HG03460 (cell line): ENCODE measurements around the gene RAB9A.
A peak's percentile ranks its signal among the peaks of the same experiment; 100 is the strongest.

ENCODE experiments used
- ATAC-seq: cut with Tn5 transposase; IDR thresholded peaks from one replicate; pipeline ENCODE4 v1.9.1; 2021; ENCODE audit not compliant: unreplicated experiment

Gene RAB9A

DNA sequence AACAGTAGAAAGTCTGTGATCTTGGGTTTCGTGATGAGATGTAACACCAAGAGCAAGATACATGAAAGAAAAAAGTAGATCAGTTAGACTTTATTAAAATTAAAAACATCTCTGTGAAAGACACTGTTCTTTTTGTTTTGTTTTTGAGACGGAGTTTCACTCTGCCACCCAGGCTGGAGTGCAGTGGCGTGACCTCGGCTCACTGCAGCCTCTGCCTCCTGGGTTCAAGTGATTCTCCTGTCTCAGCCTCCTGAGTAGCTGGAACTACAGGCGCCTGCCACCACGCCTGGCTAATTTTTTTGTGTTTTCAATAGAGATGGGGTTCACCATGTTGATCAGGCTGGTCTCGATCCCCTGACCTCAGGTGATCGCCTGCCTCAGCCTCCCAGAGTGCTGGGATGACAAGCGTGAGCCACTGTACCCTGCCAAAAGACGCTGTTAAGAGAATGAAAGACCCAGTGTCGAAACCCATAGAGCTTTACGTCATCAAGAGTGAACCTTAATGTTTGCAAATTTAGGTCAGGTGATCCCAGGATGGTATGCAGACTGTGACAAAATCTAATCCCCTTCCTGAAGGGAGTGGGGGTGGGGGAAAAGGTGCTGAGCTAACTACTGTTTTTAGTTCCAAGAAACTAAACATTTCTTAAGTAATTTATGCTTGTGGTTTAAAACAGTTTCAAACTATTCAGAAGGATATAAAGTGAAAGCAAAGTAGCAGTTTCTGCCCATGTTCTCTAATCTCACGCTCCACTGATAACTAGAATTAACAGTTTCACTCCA lies 53.7 kb downstream of the RAB9A start:
- peak; percentile 93 for ATAC-seq

DNA sequence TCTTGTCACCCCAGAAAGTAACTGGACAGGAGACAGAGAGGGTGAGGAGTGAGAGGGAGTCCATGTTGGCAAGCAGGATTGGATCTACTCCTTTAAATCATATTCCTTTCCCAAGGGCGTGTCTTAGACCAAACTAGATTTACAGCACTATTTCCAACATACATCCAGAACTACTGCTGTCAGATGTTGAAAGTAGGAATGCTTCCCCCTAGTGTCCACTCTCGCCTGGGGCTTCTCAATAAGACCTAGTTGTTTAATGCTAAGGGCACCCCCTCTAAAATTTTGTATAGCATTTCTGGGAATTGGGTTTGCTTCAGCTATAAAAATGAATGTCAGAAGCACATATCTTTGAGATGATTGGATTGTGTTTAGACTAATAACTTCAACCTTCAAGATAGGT lies 58.9 kb downstream of the RAB9A start:
- no peak for ATAC-seq

DNA sequence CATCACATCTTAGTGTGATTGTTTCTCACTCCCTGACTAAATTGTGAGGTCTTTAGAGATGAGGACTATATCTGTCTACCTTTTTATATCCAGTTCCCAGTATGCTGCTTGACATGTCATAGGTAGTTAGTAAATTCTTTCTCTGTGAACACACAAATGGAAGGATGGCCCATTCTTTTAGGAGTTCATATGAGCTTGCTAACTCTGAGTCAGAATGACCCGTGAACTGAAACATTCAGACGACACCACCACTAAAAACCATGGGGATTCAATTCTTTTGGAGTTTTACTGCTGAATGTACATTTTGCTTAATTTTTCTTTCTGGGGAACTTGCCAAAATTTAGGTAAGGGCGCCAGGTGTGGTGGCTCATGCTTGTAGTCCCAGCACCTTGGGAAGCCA lies 59.6 kb downstream of the RAB9A start:
- ATAC-seq, result no peak

DNA sequence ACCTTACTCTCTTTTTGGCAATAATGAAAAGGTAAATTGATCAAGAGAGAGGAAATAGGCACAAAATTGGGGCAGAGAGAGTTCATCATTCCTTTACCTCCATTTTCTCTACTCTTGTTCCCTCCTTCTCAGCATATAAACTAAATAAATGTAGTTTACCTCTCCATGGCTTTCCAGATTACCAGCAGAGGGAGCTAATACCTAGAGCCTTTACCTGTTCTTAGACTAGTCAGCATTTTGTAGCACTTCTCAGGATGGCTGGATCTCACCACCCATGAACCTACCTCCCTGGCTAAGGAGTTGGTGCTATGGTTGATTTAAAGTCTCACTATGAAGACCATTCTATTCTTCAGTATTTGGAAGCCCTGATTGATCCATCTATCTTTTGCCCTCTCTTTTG lies 61.3 kb downstream of the RAB9A start:
- ATAC-seq, result no peak

DNA sequence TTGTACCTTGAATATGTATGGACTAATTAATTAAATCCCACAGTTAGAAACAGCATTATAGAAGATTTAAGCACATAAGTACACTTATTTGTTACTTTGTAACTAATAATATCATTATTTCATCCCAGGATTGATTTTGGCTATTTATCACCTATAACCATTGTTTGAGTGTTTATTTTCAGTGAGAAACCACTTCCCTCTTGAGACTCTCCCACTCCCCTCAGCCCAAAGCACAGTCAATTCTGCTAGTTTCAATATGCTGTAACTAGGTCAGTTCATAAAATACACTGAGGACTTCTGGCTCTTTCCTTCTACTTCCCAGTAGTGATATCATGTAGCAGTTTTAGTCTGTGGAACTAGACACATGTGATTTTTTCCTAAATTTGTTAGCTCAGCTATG lies 61.9 kb downstream of the RAB9A start:
- no peak for ATAC-seq

DNA sequence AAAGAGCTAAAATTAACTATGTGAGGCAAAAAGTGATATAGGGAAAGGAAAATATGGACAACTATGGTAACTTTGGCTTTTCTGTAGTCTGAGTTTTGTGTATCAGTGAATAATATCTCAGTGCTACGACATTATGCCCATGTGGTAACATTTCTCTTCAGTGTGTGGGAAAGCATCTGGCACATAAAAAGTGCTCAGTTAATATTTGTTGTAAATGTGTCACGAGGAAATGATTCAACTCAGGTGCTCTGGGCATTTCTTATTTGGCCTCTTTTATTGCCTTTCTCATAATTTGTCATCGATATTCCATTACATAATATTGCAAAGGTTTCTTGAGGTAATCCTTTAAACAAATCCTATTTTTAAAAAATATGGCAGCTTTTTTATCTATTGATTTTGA lies 63.2 kb downstream of the RAB9A start:
- no peak for ATAC-seq

DNA sequence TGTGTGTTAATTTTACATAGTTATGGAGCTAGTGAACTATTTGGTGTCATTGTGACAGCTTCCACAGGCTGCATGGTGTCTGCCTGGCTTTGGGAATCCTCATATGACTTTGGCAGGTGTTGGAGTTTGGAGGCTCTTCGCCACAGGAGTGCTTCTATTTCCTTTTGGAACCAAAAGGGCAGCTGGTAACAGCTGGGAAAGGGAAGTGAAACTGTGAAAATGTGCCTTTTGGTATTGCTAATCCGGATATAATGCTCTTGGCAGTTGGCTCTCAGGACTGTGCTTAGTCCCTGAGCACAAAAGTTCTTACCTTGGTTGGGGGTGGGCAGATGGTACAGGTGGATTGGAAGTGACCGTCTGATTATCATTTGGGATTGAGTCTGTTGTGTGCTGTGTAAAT lies 63.7 kb downstream of the RAB9A start:
- ATAC-seq, result peak; percentile 57

DNA sequence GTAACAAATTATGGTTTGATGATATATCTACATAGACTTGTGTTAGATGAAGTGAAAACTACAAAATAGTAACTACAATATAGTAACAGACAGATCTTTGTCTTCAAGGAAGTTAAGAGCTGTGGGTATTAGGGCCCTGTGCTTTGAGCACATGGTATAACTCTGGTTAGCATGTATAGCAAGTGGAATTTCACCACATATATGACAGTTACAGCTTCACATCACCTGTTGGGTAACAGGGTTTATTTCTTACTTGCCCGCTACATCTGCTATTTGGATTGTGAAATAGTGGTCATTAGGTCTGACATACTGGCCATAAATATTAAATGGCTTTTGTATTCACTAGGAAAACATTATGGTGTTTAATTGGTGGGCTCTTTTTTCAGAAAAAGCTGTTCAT lies 65.8 kb downstream of the RAB9A start:
- ATAC-seq, result no peak

DNA sequence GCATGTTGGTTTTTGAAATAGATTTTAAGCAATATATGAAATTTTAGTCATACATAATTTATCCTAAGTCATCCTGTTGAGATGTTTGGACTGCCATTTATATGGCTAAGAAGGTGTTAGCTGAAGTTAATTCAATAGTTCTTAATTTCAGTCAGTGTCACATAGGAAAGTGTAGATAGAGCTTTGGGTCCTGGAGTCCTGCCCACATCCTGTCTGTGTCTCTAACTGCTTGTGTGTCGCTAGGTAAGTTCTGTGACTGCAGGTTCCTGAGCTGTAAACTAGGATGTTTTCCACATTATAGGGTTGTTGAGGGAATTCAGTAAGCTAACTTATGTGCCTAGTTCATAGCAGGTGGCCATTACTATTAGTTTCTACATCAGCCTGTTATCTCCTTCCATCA lies 66.3 kb downstream of the RAB9A start:
- ATAC-seq, result no peak

DNA sequence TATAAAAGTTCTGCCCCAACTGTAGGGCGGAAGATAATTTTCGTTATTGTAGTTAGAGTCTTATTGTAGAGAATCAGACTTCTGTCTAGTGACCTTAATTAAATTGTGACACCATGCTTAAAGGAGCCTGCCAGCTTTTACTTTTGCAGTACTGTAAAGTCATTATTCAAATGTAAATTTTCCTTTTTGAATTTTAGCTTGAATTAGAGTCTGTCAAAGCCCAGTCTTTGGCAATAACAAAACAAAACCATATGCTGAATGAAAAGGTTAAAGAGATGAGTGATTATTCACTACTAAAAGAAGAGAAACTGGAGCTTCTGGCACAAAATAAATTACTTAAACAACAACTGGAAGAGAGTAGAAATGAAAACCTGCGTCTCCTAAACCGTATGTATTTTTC lies 67.5 kb downstream of the RAB9A start:
- no peak for ATAC-seq

DNA sequence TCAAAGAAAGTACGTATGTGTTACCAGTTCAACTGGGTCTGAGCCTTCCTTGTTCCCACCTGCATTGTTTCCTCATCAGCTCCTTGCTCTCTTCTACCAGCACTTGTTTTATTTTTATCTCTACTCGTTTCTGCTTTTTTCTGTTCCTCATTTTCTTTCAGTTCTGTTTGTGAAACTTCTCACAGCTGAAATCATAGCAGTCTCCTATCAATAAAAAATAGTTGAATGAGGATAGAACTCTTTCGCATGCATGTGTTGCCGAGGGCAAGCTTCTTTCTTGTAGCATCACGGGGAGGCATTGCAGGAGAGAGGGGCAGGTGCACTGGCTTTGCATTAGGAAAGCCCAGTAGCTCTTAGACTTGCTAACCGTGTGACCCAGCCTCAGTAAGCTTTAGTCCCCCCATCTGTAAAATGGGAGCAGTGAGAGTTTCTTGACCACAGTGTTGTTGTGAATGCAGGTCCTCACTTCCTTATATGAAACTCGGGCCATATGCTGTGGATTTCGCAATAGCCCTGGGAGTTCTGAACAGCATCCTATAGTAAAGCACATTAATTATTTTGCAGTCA lies 70.3 kb downstream of the RAB9A start:
- peak; percentile 59 for ATAC-seq
